Sigmoid colon (tissue), 4 donors: Measurements from ENCODE around the gene EIPR1.

Source experiments
- EP300 ChIP-seq, 4 donors: sonication (generic); formaldehyde crosslinking; IDR thresholded peaks; one replicate each; pipeline ENCODE4 v1.6.1; 2017; ENCODE audit warnings: antibody characterized with exemption in 4 of 4
- POLR2A ChIP-seq, 2 donors: fragments of 450-650 bp; IDR thresholded peaks; one replicate each; pipeline ENCODE4 v1.6.1; 2016; ENCODE audit warnings: antibody characterized with exemption in 2 of 2, mild to moderate bottlenecking in 2 of 2, moderate library complexity in 2 of 2
- POLR2AphosphoS5 ChIP-seq, 4 donors: sonication (generic); formaldehyde crosslinking; IDR thresholded peaks; one replicate each; pipeline ENCODE4 v1.6.1; 2017; ENCODE audit warnings: antibody characterized with exemption in 4 of 4
- TF ChIP-seq, protein P1 (sequence below), 4 experiments: fragments of 450-650 bp in 3 of 4; fragments of 200-600 bp in 1 of 4; IDR thresholded peaks; one replicate each; pipeline ENCODE4 v1.5.1; 2016 to 2019; ENCODE audit warnings: antibody characterized with exemption in 4 of 4, mild to moderate bottlenecking in 3 of 4, moderate library complexity in 2 of 4

DNA sequence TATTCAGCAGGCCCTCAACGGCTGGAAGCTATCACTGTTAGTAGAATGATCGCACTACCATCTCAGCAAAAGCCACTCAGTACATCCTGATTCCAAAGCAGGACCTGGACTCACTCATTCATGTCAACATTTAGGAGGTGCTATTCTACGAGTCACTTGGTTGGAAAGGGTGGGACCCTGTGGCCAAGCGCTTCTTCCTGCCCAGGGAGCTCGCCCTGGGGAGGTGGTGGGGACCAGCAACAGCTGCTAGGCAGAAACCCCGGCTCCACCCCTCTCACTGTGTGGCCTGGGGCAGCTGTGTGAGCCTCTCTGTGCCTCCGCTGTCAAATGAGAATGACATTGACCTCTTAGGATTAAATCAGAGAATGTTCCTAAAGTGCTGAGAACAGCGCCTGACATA, 231.4 kb downstream of the EIPR1 start:
- TF ChIP-seq, protein P1, sequence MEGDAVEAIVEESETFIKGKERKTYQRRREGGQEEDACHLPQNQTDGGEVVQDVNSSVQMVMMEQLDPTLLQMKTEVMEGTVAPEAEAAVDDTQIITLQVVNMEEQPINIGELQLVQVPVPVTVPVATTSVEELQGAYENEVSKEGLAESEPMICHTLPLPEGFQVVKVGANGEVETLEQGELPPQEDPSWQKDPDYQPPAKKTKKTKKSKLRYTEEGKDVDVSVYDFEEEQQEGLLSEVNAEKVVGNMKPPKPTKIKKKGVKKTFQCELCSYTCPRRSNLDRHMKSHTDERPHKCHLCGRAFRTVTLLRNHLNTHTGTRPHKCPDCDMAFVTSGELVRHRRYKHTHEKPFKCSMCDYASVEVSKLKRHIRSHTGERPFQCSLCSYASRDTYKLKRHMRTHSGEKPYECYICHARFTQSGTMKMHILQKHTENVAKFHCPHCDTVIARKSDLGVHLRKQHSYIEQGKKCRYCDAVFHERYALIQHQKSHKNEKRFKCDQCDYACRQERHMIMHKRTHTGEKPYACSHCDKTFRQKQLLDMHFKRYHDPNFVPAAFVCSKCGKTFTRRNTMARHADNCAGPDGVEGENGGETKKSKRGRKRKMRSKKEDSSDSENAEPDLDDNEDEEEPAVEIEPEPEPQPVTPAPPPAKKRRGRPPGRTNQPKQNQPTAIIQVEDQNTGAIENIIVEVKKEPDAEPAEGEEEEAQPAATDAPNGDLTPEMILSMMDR (IDR thresholded peaks at IDR 0.05) = no peak
- no peak for TF ChIP-seq EP300 (IDR thresholded peaks at IDR 0.05)
- no peak for TF ChIP-seq POLR2A (IDR thresholded peaks at IDR 0.05)
- no peak for TF ChIP-seq POLR2AphosphoS5 (IDR thresholded peaks at IDR 0.05)
